NCI-H82 treated with DMSO at 0.1 percent for 48 hours (cell line): ENCODE measurements around the gene SLC41A1.
A peak's percentile ranks its signal among the peaks of the same experiment; 100 is the strongest.

Source experiments
- DNase-seq: peaks from one replicate; lab custom pipeline; 2025; ENCODE audit not compliant: unreplicated experiment; lab: John Stamatoyannopoulos, UW

The SLC41A1 gene

DNA sequence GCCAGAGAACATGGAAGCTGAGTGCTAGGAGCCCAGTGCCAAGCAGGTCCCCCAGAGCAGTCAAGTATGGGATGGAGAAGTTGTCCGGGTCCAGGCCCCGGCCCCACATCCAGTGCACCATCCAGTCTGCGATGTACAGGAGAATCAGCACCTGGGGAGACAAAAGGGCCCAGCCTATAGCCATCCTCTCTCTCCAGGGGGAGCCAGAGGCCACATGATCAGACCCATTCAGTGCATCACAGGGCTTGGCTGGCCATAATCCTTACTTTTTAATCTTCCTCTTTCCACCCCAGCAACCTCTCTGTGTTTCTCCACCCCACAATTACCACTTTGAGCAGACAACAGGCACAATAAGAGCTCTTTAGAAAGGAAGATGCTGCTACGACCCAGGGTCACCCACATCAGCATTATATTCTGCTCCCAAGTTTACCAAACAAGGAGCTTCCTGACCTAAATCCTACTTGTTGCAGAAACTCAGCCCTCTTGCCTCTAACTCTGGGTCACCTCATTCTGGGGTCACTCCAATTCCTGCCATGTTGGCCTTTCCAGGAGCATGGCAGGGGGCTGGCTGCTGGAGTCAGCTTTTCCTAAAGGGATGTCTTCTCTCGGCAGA, 21.3 kb downstream of the SLC41A1 start:
- DNase-seq: peak; percentile 72

DNA sequence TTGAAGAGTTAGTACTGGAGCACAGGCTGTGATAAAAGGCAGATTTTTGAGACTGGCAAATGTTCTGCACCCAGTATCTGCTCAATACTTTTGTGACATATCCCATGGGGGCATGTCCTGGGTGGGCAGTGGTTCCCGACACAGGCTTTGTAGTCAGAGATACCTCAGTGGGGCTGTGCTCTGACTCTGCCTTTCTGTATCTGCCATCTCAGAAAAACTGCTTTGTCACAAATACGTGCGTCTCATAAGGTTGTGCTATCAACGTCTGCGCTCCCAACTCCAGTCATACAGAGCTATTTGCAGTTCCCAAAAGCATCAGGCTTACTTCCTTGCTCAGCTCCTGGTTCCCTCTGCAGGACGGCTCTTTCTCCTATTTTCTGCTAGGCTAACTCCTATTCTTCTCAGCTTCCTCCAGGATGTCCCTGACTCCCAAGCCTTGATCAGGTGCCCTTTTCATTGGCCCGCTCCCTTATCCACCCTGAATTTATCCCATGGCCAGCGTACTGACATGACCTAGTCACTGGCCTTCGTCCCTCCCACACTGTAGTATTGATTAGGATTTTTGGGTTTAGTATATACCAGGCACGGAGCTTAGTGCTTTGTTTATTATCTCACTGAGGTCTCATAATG, 25.6 kb downstream of the SLC41A1 start:
- no peak for DNase-seq

DNA sequence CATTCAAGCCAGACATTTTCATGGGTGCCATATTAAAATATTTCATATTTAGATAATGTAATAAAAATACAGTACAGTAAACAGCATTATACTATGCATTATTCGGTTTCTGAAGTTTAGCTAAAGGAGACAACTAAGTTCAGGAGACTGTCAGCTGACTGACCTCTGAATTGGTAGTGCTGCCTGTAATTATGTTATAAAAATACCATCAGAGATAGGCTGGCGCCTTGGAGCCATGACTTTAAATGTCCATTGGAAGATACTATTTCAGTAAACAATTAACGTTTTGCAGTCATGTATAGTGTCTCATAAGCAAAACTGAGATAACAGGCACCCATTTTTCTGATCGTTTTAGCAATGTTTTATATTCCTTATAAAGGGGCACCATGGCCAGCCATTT, 26.4 kb downstream of the SLC41A1 start:
- no peak for DNase-seq

DNA sequence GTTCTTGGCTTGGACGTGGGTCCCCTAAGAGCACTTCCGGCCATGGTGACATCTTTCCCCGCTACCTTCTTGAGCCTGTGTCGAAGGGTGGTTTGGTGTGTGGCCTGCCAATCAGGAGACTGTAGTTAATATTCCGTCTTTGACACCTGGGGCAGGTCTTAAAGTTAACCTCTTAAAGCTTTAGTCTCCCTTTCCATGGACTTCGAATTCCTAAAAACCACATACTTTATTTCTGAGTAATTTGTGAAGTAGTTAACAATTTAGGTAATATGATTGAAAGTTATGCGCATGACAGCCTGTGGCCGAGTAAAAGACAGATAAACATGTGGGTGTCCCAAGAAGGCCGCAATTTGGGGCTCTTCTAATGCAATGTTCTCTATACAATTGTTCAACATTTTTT, 27.6 kb downstream of the SLC41A1 start:
- DNase-seq: no peak

DNA sequence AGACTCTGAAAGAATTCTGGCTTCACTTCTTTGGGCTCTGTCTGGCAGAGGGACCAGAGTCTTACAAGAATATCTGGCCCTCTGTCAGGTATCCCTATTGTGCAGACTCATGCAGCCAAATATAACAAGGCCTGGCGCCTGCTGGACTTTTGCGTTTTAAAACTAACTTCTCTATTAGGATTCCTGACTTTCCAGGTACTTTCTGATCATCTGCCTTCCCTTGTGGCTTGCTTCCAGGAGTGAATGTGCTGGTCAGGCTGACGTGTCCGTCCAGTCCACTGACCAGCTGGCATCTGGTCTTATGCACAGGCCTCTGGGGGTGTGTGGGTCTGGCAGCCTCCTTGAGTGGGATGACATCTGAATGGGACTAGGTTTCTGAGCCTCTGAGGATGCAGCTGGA, 29.1 kb downstream of the SLC41A1 start:
- no peak for DNase-seq

DNA sequence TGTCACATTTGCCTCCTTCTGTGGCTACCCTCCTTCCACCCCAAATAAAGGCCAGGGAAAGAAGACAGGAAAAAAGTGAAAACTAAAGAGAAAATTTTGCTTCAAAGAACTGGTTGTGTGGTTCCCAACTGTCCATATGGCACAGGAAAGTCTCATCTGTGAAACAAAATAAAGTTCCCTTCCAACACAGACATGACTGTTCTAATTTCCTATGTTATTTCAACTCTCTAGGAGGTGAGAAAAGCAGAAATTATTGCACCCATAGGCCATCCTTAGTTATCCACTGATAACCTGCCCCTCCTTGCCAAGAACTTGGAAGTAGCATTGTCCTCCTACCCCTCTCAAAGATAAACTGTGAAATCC, 29.6 kb downstream of the SLC41A1 start:
- no peak for DNase-seq

DNA sequence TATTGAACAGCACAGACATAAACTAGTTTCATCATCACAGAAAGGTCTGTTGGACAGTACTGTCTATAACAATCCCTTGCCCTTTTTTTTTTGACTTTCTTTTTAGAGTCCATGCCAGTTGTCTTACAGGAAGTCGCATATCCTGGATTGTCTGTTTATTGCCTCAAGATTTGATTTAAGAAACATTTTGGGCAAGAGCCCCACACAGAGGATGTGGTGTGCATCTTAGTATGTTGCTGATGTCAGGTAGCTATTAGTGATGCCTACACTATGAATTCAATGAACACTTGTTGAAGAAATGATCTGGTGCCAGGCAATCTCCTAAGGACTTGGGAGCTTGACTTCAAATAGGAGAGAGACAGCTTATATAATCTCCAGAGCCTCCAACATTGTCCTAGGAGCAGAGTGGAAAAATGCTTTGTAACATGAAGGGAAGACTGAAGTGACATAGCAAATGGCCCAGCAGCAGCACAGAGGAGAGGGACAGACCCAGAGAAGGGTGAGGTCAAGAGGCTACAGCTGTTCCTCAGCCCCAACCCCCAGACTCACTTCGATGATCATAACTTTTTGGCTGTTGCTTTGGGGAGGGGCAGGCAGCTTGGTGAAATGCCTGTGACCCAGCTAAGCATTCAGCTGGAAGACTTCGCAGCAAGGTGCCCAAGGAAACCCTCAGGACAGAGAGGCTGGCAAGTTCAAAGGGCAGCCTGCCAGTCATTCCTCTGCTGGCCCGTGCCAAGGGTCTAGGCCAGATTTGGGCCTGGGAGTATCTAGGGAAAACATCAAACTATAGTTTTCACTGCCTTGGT, 30.2 kb downstream of the SLC41A1 start:
- no peak for DNase-seq

DNA sequence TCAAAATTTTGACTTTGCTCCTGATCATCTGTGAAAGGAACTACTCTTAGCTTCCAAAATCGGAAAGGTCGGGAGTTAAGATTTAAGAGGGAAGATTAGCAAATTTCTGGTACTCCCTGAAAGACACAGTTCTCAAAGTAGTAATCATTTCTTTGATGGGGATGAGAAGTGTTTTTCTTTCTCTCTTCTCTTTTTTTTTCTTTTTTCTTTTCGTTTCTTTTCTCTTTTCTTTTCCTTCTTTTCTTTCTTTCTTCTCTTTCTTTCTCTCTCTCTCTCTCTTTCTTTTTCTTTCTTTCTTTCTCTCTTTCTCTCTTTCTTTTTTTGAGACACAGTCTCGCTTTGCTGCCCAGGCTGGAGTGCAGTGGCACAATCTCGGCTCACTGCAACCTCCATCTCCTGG, 32.7 kb downstream of the SLC41A1 start:
- DNase-seq: no peak

DNA sequence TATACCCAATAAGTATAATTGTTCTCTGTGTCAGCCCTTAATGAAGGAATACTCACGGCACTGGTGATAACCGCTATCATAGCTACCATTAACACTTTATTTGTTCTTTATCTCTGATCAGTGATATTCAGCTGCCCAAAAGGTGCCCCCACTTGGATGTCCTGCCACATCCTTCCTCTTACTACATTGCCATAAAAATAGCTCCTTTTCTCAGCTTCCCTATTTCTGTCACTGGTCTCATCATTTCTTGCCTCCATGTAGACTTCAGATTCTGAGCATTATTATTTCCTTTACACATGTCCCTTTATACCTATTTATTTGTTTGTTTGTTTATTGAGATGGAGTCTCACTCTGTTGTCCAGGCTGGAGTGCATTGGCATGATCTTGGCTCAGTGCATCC, 35.0 kb downstream of the SLC41A1 start:
- no peak for DNase-seq

DNA sequence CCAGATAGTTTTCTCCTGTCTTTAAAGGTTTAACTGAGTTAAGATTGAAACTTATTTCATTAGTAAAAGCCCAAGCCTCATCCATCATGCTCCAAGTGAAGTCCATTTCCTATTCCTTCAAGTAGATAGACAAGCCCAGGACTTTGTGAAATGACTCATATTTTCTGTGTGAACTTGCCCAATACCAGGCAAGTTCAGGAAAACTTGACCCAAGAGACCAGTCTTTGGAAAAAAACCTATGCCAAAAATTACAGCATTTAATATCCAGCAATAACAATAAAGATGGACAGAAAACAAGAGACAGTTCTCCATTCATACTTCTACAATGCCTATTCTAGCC, 37.3 kb downstream of the SLC41A1 start:
- DNase-seq: no peak

DNA sequence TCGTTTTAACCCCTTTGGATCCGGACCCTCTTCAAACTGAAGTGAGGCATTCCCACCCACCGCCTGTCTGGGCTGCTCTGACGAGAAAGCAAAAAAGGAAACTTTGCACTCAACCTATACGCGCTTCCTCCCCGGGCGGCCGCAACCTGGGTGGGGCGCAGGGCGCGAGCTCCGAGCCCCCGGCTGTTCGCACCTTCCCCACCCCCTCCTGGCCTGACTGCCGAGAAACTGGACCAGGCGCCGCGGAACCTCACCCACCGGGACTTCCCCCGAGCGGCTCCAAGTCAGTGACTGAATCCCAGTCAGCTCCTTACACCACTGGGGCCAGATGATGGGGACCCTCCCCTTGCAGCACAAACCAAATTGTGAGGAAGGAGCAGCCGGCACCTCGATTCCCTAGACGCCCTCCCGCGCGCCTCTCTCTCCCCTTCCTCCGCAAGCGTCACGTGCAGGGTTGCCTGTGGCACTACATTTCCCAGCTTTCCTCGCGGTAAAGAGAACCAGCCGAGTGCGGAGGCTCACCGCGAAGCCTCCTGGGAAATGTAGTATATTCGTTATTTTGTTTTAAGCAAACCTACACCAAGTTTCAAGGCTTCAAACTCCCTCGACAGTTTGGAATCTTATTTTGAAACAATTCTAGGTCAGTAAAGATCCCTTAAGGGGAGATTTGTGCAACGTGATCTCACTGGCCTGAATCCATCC, 37.8 kb downstream of the SLC41A1 start, which contains the start of gene RAB29:
Gene RAB29 (minus strand): TSS at position 468 of the 702 bp plus-strand sequence. CDS start 526 bp downstream, outside the sequence.
- peak; percentile 73 for DNase-seq

DNA sequence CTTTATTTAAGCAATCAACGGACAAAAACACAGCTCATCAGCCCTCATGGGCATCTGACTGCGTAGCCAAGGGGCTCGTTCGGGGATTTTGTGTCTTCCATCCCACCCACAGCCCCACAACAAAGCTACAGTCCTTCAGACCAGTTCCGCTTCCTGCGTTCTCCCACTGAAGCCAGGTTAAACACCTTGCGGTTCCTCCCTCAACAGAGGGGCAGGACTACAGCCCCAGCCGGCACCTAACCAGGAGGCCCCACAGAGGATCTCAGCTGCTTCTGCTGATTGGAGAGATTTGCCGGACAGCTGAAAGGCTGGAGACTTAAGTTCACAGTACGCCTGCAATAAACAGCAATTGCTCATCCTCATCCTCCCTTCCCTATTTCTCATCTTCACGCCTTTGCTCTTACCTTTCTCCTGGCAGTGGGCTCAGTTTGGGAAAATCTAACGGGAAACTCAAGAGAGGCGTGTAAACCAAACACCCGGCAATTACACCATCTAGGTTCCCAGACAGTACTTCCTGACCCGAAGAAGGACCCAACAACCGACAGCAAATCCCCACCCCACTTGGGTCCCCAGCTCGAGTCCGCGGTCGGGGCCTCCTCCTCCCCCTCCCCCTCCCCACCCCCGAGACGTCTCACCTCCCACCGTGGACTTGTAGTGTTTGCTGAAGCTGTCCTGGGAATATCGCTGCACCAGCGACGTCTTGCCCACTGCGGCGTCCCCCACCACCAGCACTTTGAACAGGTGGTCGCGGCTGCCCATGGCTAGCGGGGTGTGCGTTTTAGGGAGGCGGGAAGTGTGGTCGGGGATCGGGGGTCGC, 38.6 kb downstream of the SLC41A1 start:
- DNase-seq: no peak

DNA sequence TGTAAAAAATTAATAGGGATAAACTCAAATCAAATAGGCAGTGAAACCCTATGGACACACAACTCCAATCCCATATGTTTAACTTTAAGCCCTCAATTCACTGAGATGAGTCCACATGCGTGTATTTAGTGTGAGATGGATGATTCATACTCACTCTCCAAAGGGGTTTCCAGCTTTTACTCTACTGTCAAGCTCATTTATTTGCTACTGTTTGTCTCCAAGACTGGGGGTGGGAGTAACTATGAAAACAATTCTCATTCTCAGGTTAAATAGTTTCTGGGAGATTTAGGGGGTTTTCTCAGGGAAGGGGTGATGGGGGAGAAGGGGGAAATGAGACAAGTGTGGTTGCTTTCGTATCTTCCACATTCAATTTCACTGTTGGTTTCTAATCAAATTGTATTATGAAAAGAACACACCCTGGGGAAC, 40.4 kb downstream of the SLC41A1 start:
- DNase-seq: no peak

DNA sequence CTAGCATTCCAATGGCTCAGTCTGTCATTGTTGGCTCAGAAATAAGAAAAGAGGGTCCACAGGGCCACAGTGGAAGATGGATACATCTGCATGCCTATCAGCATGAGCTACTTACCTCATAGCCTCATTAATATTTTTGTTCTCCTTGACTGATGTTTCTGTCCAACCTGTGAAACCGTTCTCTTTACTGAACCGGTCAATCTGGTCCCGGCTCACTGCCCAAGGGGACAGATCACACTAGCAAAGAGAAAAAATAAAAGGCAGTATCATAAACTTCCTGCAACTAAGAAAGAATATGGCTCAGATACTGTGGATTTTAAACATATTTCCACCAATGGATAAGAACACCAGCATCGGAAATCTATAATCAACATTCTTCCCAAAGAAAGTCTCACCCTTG, 42.4 kb downstream of the SLC41A1 start:
- no peak for DNase-seq

DNA sequence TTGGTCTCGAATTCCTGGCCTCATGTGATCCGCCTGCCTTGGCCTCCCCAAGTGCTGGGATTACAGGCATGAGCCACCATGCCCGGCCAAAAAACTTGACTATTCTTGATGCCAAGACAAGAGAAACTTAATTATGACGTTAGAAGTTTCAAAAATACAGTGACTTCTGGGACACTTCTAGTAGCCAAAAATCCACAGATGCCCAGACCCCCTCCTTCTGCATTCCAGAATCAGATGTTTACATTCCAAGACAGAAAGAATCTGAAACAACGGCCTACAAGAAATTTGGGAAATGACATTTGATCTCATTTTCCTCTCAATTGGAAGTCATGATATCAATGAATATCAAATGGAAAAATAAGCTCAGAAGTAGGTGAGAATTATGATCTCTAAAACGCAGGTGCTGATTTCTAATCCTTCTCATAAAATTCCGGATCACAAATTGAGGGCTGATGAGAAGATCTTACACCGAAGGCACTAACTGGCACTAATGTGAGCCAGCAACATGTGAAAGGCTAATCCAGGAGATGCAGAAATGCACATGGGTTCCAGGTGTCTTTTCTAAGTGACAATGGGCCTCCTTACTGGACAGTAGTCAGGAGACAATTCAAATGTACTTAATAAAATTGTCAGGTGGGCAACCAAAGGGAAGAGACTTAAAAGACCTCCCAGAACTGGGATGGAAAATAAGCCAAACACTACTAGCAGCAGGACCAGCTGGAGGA, 43.2 kb downstream of the SLC41A1 start:
- DNase-seq: no peak

DNA sequence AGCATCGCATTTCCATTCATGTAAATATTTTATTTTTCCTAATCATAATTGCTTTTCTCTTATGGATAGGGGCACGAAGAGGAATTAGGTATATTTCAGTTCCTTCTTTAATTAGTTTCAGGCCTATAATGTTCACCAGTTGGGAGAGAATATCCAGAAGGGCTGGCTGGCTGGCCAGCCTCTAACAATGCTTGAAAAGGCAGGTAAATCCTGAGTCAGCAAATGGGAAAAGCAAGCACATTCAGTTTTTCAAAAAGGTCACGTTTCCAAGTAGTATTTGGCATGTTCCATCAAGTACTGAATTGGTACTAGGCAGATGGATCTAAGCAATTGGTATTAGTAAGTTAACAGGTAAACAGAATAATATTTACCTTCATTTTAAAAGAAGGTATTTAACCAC, 45.8 kb downstream of the SLC41A1 start:
- no peak for DNase-seq

DNA sequence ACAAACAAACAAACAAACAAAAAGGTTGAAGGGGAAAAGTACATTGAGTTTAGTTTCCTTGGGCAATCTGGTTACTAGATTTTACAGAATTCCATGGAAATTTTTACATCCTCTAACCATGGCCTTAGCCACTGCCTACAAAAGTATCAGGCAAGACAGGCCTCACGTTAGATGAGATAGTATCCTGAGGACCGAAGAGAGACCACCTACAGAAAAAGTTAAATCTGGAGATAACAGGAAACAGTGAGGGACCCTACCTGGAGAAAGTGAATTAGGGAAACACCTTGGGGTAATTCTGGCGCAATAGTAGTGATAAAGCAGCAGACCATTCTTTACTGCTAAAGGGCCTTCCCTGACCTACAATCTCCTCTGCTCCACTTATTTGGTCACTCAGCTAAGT, 46.4 kb downstream of the SLC41A1 start:
- no peak for DNase-seq

DNA sequence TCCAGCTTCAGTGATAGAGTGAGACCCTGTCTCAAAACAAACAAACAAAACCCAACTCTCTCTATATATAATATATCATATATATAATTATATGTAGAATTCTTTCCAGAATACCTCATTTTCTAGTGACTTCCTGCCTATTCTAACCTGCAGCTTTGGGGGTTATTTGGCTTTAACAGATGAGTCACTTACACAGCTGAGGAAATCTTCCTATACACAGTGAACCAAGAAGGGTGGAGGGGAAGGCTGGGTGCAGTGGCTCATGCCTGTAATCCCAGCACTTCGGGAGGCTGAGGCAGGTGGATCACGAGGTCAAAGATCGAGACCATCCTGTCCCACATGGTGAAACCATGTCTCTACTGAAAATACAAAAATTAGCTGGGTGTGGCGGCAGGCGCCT, 47.0 kb downstream of the SLC41A1 start:
- DNase-seq: no peak

DNA sequence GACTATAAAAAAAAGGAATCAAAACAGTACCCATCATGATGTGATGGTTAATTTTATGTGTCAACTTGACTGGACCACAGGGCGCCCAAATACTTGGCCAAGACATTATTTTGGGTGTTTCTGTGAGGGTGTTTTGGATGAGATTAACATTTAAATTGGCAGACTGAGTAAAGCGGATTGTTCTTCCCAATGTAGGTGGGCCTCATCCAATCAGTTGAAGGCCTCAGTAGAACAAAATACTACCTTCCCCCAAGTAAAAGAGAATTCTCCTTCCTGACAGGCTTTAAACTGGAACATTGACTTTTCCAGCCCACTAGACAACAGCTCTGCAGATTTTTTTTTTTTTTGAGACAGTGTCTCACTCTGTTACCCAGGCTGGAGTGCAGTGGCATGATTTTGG, 48.4 kb downstream of the SLC41A1 start:
- no peak for DNase-seq

DNA sequence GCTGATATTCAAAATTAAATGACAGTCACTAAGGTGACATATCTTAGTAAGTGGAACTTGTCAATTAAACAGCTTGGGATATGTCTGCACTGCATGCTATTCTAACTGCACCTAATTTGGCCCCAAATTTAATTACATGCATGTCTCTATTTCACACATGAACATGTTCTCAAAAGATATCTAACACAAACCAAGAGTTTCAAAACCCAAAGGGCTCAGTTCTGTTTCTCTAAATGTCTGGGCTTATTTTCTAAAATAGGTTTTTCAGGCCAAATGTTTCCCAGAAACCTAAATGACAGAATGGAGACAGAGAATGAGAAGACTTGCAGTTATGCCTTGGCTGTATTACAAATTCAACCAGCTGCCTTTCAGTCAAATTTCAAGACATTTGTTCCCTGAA, 49.0 kb downstream of the SLC41A1 start:
- DNase-seq: no peak
